Measurements from ENCODE around the gene TBC1D19.

TBC1D19 gene

GRCh38 chr4:26737385-26737784, 153.5 kb downstream of the TBC1D19 start:
- DNase-seq, result no peak

DNA sequence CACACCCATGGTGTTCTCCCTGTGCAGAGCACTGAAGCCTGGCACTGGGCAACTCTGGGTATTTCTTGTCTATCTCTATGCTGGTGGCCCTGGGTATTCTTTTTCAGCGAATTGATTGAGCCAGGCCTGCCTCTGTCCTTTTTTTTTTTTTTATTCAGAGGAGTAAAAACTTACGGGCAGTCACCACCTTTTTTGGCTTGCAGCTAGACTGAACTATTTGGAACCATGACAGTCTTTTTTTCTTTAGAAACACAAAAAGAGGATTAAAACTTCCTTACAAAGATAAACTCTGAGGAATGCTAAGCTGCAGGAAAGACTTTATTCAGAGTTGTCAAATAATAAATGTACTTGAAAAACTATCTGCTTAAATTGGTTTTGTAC, 157.6 kb downstream of the TBC1D19 start:
- DNase-seq, result no peak

GRCh38 chr4:26746802-26747213, 162.9 kb downstream of the TBC1D19 start:
- DNase-seq, result no peak

- no peak for DNase-seq
Observed at GRCh38 chr4:26748811-26749210, 164.9 kb downstream of the TBC1D19 start.

GRCh38 chr4:26749867-26750266, 166.0 kb downstream of the TBC1D19 start:
- DNase-seq, result no peak

DNA sequence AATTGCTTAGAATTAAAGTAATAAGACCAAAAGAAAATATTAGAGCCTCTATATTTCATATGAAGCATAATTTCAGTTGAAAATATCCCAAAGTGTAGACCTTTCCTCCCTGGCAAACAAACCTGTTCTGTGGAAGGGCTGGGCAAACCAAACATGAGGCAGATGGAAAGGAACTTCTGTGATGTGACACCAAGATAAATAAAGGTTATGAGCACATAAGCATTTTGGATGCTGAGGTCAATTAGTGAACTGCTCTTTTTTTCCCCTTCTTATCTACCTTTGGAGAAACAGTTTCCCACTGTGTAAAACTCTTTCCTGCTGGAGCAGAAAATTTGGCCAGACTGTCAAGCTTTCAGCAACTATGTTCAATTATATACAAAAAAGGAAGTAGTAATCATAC, 167.1 kb downstream of the TBC1D19 start:
- no peak for DNase-seq

GRCh38 chr4:26751838-26752237, 168.0 kb downstream of the TBC1D19 start:
- no peak for DNase-seq

DNA sequence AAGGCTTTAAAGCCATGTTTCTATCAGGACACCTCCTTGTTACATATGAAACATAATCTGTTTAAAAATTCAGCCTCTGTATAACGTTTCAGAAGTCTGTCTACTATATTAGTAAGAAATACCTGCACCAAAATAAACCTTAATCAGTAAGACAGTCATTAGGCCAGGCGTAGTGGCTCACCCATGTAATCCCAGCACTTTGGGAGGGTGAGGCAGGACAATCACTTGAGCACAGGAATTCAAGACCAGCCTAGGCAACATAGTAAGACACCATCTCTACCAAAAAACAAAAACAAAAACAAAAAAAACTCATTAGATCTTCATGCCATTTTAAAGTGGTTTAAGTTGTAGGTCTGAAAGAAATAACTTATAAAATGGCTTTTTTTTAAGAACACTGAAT, 169.3 kb downstream of the TBC1D19 start:
- no peak for DNase-seq

- no peak for DNase-seq
Observed at GRCh38 chr4:26753617-26754016, 169.7 kb downstream of the TBC1D19 start.

GRCh38 chr4:26757751-26758150, 173.9 kb downstream of the TBC1D19 start:
- no peak for DNase-seq

DNA sequence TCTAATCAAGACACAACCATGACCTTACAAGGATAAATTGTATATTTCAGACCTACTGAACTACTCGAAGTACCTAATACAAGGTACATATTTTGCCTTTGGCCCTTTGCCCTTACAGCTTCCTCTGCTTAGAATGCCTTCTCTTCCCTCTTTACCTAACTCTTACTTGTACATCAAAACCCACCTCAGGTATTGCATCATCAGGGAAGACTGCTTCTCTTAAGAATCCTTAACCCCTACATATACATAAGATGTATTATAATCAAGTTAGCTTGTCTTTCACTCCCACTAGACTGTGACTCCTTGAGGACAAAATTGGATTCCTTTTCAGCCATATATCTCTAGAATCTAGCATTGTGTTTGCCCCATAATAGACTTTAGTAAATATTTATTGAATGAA, 175.0 kb downstream of the TBC1D19 start:
- no peak for DNase-seq

GRCh38 chr4:26762650-26763049, 178.8 kb downstream of the TBC1D19 start:
- no peak for DNase-seq

GRCh38 chr4:26763063-26763462, 179.2 kb downstream of the TBC1D19 start:
- DNase-seq, result no peak

DNA sequence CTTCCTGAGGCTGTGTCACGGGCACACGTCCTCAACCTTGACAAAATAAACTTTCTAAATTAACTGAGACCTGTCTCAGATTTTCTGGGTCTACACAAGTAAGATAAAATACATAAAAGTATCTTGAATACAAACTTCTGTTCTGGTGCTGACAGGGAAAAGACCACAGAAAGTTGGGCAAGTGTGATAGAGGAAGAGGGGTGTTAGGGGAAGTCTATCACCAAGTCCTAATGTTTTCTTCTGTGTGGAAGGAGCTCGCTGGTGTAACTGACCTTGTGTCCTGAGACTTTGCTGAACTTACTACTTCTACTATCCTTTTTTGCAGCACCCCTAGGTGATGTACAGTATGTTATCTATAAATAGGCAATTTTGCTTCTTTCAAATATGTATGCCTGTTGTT, 179.8 kb downstream of the TBC1D19 start:
- no peak for DNase-seq

DNA sequence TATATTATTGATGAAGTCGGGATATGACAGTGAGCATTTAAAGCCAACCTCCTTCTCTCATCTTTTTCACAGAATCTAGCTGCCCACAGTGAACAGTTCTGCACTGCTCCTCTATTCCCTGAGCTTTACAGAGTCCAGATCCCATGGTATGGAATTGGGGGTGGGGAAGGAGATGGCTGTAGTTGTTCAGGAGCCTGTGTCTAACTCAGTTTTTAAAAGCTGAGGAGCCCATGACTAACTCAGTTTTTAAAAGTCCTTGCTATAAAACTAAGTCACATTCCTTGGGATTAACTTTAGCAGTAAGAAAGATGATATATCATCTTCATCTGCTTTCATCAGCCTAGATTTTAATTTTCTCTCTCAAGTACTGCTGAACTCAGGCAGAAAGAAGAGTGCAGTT, 180.3 kb downstream of the TBC1D19 start:
- DNase-seq, result no peak

DNA sequence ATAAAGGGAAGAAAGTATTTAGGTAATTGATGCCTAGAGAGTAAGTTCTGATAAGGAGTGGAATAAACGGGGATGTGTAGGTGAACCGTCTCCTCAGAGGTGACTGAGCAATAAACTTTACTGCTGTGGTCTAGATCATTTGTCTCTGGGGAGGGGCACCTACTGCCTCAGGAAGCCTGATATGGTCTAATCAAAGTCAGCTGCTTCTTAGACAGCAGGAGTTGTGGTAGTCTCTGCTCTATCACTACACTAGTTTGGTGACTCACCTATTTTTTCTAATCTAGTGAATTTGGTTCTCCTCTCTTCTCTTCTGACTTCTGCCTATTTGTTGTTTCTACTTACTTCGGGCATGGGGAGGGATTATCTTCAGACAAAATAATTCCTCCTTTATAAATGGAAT, 181.6 kb downstream of the TBC1D19 start:
- DNase-seq, result no peak

- DNase-seq, result no peak
Observed at GRCh38 chr4:26766141-26766540, 182.3 kb downstream of the TBC1D19 start.

DNA sequence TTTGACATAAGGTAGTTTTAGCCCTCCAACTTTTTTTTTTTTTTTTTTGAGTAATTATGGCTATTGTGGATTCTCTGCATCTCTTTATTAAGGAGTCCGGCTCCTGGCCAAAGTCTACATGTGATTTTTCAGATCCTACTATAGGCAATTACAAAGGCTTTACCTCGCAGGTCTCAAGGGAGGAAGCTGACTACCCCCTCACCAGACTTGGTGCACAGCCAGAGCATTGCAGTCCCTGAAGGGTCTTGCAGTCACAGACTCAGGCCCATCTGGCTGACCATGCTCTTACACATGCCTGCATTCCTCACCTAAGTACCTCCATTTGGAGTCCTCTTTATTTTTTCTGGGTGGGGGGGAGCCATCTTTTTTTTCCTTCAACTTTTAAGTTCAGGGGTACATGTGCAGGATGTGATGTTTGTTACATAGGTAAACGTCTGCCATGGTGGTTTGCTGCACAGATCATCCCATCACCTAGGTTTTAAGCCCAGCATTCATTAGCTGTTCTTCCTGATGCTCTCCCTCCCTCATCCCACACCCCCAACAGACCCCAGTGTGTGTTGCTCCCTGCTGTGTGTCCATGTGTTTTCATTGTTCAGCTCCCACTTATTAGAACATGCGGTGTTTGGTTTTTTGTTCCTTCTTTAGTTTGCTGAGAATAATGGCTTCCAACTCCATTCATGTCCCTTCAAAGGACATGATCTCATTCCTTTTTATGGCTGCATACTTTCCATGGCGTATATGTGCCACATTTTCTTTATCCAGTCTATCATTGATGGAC, 188.4 kb downstream of the TBC1D19 start:
- no peak for DNase-seq

GRCh38 chr4:26779224-26779623, 195.3 kb downstream of the TBC1D19 start:
- DNase-seq, result no peak

GRCh38 chr4:26779674-26780073, 195.8 kb downstream of the TBC1D19 start:
- no peak for DNase-seq

DNA sequence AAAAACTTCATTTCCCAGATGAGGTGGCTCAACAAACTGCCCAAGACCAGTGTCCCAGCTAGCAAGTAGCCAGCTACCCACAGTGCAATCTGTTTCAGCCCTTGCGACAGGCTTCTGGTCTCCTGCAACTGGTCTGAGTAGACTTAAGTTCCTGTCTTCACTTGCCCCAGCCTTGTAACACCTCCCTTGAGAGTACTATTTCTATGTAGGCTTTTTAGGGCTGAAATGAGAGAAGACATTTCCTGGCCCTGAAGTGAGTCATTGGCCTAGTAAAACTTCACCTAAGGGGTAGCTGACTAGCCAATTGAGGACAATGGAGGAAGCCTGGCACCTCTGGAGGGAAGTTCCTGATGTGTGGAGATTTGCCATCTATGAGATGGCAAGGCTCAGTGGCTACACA, 196.7 kb downstream of the TBC1D19 start:
- no peak for DNase-seq

DNA sequence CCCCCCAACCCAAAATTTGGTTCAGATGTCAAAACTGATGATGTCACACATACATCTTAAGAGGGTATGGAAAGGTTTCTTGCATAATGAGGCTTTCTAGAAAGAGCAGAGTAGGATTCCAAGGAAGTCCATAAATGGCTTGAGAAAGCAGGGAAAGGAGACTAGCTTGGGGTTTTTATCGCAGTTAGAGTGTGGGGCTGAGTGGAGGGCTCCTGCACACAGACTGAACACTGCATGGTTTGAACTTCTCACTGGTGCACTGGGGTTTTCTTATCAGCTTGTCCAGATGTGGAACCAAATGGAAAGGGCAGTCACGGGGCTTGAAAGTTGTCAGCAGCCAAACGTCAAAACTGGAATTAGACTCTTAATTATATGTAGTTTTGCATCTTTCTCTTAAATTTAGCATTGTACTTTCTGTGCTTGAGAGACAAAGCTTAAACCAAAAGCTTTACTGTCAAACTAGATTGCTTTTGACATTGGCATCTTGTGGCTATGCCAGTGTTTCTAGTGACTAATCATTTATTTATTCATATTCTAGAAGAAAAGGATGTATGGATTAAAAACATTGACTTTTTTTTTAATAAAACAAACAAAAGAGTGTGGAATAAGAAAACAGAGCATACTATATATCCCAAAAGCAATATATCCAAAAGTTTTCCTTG, 198.4 kb downstream of the TBC1D19 start:
- DNase-seq, result no peak

- no peak for DNase-seq
Observed at GRCh38 chr4:26782830-26783202, 198.9 kb downstream of the TBC1D19 start.

DNA sequence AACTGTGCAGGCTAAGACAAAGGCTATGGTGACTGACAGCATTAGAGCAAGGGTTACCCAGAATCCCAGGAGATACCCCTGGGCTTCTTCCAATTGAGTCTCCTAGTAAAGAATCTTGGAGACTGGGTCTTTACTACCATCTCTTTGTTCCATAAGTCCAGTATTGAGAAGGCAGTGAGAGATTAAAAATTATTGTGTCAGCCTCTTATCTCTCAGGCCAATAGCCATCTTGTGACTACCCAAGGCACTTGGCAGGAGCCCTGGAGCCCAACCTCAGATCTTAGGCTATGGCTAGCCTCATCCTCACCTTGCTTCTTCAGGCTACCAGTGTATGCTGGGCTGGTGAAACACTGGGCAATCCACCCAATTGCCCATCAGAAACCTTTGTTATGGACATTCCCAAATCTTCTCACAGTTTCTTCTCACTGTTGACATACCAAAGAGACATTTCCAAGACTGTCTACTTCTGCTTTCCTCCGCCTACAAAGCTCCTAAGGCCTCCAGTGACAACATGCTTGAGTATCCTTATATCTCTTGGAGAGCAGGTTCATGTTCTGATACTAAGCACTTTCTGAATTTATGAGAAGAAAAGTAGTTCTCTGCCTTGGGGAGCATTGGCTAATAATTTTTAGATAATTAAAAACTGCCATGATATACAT, 200.5 kb downstream of the TBC1D19 start:
- no peak for DNase-seq

All from activated CD4-positive, alpha-beta T cell treated with anti-CD3 and anti-CD28 coated beads, Interleukin-2, amount 50 U/mL, for 4 hours (primary cell).